ENCODE data around the gene MEGF8.

The MEGF8 gene

DNA sequence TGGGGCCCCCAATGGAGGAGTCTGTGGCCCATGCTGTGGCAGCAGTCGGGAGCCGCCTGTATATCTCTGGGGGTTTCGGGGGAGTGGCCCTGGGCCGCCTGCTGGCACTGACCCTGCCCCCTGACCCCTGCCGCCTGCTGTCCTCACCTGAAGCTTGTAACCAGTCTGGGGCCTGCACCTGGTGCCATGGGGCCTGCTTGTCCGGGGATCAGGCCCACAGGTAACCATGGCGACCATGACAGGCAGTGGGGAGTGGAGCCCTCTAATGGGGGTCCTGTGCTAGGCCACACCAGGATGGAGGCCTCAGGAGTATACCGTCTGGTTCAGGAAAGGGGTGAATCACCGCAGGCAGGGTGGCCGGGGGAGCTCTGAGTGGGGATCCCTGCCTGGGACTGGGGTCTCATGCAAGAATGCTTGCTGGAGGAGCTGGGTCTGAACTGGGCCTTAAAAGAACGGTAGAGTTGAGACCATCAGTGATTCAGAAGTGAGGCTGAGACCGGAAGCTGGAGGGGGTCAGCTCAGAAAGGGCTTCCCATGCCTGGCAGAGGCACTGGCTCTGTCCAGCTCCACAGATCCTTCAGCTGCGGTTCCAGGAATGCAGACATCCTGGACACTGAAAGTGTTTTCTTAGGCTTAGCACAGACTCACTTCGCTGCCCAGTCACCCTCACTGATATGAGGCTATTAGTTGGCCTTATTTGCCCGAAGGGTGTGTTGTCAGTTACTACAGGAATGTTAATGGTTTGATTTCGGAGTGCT, 35.5 kb downstream of the MEGF8 start:
- no peak for DNase-seq

DNA sequence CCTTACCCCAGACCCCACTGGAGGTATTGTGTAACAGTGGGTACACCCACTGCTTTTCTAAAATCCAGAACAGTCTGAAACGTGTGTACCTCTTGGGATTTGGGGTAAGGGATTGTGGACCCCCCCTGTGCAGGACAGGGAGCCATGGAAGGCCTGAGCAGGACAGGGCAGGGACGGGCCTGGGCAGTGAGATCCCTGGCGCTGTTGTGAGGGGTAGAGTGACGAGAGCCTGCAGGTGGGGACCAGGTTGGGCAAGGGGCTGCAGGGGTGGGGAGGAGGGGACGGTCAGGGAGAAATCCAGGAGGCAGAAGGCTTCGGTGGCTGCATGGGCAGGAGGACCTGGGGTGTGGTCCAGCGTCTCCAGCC, 36.1 kb downstream of the MEGF8 start:
- no peak for DNase-seq

DNA sequence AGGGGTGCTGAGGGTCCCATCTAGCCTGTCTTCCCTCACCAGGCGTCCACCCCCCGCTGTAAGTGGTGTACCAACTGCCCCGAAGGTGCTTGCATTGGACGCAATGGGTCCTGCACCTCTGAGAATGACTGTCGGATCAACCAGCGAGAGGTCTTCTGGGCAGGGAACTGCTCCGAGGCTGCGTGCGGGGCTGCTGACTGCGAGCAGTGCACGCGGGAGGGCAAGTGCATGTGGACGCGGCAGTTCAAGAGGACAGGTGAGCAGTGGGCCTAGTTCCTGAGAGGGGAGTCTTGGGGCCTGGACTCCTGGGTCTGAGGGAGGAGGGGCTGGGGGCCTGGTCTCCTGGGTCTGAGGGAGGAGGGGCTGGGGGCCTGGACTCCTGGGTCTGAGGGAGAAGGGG, 36.9 kb downstream of the MEGF8 start:
- DNase-seq, result no peak

DNA sequence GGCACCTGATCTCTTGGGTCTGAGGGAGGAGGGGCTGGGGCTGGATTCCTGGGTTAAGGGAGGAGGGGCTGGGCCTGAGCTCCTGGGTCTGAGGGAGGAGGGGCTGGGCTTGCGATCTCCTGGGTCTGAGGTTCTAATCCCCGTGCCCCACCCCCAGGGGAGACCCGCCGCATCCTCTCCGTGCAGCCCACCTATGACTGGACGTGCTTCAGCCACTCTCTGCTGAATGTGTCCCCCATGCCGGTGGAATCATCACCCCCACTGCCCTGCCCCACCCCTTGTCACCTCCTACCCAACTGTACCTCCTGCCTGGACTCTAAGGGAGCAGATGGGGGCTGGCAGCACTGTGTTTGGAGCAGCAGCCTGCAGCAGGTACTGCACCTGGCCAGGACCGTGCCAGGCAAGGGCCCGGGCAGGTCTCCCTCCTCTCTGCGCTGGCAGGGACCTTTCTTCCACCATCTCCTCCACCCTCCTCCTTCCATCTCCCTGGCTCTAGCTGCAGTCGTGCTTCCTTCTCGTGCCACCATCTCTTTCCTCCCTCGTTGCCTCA, 37.5 kb downstream of the MEGF8 start:
- DNase-seq, result no peak

- no peak for DNase-seq
These were observed 38.3 kb downstream of the MEGF8 start for GRCh38 chr19:42363614-42364346.

- DNase-seq, result no peak
These were observed 41.2 kb downstream of the MEGF8 start for GRCh38 chr19:42366673-42367072.

DNA sequence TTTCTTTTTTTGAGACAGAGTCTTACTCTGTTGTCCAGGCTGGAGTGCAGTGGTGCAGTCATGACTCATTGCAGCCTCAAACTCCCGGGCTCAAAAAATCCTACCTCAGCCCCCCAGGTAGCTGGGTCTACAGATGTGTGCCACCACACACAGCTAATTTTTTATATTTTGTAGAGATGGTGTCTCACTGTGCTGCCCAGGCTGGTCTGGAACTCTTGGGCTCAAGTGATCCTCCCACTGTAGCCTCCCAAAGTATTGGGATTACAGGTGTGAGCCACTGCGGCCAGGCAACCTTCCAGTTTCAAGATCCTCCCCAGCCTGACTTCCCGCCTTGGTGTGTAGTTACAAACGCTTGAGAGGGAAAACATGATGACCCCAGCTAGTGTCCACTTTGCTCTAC, 42.5 kb downstream of the MEGF8 start:
- no peak for DNase-seq

DNA sequence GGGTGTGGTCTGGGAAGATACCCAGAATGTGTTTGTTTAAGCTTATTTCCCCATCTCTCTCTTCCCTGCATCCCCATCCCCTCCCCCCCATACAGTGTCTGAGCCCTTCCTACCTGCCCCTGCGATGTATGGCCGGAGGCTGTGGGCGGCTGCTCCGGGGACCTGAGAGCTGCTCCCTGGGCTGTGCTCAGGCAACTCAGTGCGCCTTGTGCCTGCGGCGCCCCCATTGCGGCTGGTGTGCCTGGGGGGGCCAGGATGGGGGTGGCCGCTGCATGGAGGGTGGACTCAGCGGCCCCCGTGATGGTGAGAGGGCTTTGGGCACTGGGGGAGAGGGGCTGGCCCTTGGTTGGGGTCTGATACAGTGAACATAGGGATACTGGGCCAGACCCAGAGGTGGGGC, 42.9 kb downstream of the MEGF8 start:
- no peak for DNase-seq

DNA sequence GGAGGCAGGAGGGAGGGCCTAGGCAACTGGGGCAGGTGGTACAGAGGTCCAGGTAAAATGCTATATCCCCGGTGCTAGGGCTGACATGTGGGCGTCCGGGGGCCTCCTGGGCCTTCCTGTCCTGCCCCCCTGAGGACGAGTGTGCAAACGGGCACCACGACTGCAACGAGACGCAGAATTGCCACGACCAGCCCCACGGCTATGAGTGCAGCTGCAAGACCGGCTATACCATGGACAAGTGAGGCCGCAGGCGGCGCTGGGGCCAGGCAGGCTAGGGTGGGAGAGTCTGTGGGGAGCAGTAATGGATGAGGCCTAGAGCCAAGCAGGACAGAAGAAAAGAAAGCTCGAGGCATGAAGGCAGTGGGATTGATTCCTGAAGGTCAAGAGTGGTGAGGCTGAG, 43.3 kb downstream of the MEGF8 start:
- no peak for DNase-seq

- no peak for DNase-seq
These were observed 44.1 kb downstream of the MEGF8 start for GRCh38 chr19:42369433-42370067.

GRCh38 chr19:42370068-42370520, 44.7 kb downstream of the MEGF8 start:
- no peak for DNase-seq

DNA sequence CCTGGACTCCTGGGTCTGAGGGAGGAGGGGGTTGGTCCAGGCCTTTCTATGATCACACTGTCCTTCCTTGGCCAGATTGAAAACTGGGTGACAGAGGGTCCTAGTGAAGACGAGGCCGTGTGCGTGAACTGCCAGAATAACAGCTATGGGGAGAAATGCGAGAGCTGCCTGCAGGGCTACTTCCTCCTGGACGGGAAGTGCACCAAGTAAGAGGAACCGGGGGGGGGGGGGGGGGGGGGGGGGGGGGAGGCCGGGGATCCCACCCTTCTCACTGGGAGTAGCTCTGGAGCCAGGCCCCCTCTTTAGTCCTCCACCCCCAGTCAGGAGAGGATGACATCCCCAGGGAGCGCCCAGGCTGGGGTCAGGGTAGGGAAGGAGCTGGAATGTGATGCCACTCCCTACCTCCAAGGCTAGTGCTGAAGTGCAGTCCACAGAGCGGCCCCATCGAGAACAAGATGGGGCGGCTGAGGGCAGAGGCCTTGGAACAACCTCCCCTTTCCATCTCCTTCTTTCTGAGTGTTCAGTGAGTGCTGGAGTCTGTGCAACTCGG, 45.3 kb downstream of the MEGF8 start:
- DNase-seq, result no peak

DNA sequence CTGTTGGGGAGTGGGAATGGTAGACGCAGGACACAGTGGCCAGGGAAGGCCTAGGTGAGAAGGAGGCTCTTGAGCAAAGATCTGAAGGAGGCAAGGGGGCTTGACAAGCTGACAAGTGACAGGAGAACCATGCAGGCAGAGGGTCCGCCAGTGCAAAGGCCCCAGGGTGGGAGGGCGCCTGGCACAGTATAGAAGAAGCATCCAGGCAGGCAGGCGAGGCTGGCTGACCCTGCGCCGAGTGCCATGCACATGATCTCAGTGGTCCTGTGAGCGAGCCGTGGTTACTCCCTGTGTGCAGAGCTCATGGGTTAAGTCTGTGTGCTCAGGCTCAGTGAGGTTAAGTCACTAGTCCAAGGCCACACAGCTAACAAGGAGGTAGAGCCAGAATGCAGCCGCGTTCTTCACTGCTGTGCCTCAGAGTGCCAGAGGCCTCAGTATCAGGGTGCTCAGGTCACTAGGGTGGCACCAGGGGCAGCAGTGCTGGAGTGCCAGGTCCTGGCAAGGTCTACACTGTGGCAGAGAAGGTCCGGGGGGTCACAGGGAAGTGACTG, 49.5 kb downstream of the MEGF8 start:
- DNase-seq, result no peak

- DNase-seq, result no peak
These were observed 50.2 kb downstream of the MEGF8 start for GRCh38 chr19:42375415-42376176.

DNA sequence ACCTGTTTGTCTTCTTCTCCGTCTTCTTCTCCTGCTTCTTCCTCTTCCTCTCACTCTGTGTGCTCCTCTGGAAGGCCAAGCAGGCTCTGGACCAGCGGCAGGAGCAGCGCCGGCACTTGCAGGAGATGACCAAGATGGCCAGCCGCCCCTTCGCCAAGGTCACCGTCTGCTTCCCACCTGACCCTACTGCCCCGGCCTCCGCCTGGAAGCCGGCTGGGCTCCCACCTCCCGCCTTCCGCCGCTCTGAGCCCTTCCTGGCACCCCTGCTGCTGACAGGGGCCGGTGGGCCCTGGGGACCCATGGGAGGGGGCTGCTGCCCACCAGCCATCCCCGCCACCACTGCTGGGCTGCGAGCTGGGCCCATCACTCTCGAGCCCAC, 50.7 kb downstream of the MEGF8 start:
- no peak for DNase-seq

- no peak for DNase-seq
These were observed 53.1 kb downstream of the MEGF8 start for GRCh38 chr19:42378225-42379215.

DNA sequence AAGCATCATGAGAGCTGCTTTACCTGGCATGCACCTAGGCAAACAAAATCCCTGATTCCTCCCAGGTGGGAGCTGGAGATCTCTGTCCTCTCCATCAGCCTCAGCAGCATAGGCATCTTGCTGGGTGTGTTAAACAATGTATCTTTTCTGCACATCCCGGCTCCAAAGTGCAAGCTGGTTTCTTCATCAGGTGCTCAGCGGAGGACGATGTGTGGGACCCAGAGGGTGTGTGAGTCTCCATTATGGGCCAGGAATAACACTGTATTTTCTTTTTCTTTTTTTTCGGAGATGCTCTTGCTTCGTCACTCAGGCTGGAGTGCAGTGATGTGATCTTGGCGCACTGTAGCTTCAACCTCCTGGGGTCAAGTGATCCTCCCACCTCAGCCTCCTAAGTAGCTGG, 54.7 kb downstream of the MEGF8 start:
- DNase-seq, result no peak

DNA sequence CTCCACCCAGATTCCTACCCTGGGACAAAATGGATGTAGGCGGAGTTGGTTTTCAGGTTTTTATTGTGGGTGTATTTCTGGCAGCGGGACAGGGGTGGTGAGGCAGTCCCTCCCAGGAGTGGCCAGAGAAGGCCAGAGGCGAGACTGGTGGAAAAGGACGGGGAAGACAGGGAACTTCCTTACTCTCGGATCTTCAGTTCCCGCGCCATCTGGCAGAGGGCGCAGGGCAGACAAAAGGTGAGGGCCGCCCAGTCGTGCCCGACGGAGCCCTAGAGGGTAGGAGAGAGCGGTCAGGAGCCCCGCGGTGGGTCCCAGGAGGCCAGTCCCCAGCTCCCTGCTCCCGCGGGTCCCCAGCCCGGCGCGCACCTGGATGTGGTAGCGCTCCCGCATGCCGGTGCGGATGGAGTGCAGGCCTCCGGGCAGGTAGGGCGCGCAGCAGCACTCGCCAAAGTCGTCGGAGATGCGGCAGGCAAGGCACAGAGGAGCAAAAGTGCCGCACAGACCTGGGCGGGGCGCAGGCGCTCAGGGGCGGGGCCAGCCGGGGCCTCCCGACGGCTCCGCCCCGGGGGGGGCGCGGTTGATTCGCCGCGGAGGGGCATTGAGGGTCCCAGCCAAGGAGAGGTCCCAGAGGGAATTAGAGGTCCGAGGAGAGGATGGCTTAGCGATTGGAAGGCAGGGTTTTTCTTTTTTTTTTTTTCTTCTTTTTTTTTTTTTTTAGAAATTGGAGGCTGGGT, 61.7 kb downstream of the MEGF8 start:
- DNase-seq, result peak; percentile 54

- DNase-seq, result no peak
These were observed 63.5 kb downstream of the MEGF8 start for GRCh38 chr19:42388851-42389489.

GRCh38 chr19:42389899-42390298, 64.5 kb downstream of the MEGF8 start, which contains the start of gene CNFN:
CNFN (minus strand) TSS chr19:42390297; CDS start chr19:42389037, 1,260 bp downstream.
- no peak for DNase-seq

All from activated effector memory CD4-positive, alpha-beta T cell treated with Interleukin-2 at 50 U/mL for 16 hours (primary cell).